AG09319 (cell line): ENCODE measurements around the gene OR8B8.
A peak's percentile ranks its signal among the peaks of the same experiment; 100 is the strongest.
"Not testable (repeated sequence)": the region's sequence is repeated elsewhere in the genome, so short reads cannot be mapped to it uniquely, and the experiment has no call there.

ENCODE experiments used
- DNase-seq: peaks from one replicate; pipeline ENCODE4 v3.0.0-alpha.2; 2010; ENCODE audit warnings: low read depth; ENCODE audit errors: extremely low read depth
- TF ChIP-seq, protein P1 (sequence below): IDR thresholded peaks from 2 replicates; pipeline ENCODE4 v1.5.1; 2011; ENCODE audit warnings: low read depth, mild to moderate bottlenecking, inconsistent platforms, low read length, moderate library complexity

Gene OR8B8

DNA sequence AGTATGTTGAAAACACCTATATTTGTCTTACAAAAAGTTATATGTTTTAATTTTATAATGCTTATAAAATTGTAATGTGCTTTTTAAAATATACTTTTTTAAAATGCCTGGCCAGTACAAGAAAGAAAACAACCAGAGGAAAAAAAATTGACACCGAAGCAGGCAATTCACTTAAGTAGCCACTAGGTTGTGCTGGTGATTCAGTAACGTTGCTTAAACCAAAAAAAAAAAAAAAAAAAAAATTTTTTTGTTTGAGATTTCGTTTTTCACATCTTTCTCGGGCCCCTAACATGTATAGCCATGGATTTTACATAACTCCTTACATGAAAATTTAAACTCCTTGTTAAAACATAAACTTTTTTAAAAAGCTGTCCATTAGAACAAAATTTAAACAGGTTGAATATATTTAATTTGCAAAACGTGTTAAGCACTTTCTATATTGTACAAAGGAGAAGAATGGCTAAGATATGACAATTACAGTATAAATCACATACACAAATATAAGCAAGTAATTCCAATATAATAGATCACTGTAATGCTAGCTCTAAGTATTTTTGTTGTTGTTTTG lies 30.1 kb downstream of the OR8B8 start:
- peak; percentile 10 for DNase-seq
- TF ChIP-seq, protein P1, sequence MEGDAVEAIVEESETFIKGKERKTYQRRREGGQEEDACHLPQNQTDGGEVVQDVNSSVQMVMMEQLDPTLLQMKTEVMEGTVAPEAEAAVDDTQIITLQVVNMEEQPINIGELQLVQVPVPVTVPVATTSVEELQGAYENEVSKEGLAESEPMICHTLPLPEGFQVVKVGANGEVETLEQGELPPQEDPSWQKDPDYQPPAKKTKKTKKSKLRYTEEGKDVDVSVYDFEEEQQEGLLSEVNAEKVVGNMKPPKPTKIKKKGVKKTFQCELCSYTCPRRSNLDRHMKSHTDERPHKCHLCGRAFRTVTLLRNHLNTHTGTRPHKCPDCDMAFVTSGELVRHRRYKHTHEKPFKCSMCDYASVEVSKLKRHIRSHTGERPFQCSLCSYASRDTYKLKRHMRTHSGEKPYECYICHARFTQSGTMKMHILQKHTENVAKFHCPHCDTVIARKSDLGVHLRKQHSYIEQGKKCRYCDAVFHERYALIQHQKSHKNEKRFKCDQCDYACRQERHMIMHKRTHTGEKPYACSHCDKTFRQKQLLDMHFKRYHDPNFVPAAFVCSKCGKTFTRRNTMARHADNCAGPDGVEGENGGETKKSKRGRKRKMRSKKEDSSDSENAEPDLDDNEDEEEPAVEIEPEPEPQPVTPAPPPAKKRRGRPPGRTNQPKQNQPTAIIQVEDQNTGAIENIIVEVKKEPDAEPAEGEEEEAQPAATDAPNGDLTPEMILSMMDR: peak; percentile 63

DNA sequence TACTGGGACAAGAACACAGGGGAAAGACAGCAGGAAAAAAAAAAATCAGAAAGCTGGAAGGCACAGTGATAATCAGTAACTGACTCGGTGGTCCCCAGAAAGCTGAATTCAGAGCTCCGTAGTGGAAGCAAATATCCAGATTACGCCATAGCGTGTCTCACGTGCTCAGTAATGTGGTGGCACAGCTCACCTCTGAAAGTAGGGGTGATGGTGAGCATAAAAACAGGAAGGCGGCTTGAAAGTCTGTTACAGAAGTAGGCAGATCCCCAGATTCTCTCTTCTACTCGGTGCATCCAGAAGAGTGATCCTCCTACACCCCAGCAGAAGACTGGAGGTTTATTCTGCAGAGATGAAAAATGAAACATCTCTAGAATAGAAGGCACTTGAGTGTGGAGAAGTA lies 35.6 kb downstream of the OR8B8 start:
- DNase-seq: no peak
- TF ChIP-seq, protein P1: no peak

DNA sequence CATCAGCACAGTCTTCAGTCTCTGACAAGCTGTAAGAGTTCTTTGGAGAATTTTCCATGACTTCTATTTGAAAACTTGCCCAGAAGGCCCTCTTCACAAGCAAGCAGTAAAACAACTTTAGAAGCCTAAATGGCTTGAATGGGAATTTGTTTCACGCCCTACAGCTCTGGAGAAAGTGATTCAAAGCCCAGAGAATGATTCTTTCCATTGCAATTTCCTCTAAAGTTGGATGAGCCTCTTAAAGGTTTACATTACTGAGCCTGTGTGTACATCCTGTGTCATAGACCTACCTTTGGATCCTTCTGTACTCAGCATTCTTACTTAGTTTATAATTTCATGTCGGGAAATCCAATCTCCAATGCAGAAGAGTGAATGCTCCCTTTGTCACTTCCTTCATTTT lies 39.9 kb downstream of the OR8B8 start:
- no peak for DNase-seq
- TF ChIP-seq, protein P1: no peak

DNA sequence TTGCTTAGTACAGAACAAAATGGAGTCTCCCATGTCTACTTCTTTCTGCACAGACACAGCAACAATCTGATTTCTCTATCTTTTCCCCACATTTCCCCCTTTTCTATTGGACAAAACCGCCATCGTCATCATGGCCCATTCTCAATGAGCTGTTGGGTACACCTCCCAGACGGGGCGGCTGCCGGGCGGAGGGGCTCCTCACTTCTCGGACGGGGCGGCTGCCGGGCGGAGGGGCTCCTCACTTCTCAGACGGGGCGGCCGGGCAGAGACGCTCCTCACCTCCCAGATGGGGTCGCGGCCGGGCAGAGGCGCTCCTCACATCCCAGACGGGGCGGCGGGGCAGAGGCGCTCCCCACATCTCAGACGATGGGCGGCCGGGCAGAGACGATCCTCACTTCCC lies 42.3 kb downstream of the OR8B8 start:
- not testable (repeated sequence) for DNase-seq

DNA sequence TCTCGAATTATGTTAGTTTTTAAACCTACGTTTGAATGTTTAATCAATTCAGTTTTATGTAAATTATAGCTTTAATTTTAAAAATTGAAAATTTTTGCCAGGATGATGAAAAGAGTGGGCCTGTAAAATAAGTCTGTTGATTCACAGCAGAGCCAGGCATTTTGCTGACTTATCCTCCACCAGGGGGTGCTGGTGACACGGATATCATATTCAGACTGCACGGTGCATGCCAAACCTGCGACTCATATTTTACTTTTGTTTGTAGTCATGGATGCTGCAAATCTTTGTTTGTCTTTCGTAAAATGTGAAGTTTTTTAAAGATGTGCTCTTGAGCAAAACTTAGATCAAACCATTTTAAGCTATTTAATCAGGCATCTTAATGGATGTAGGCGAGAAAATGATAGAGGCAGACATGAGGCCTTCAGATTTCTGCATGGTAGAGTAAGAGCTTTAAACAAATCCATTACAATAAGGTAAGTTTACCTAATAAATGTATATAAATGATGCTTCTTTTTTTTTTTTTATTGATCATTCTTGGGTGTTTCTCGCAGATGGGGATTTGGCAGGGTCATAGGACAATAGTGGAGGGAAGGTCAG lies 43.1 kb downstream of the OR8B8 start:
- DNase-seq: peak; percentile 69
- TF ChIP-seq, protein P1: peak; percentile 85

DNA sequence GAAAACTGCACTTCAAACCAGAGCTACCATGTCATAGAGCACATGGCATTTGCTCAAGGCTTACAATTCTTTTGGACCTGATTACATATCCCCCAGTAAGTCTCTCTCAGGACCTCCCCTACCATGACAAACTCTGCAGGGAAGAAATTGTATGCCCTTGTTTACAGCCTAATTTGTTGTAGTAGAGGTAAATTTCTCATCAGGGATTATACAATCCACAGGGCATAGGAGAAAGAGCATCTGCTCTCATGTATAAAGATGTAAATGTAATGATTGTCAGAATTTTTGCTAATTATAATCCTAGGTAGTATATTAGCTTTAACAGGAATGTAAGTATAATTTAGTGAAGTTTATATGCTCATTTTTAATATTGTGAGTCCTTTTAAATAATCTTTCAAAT lies 46.6 kb downstream of the OR8B8 start, which contains the start of gene OR8B3:
Gene OR8B3 (minus strand): TSS at position 101 of the 400 bp plus-strand sequence. CDS start 1,673 bp downstream, outside the sequence.
- no peak for DNase-seq
- TF ChIP-seq, protein P1: no peak

DNA sequence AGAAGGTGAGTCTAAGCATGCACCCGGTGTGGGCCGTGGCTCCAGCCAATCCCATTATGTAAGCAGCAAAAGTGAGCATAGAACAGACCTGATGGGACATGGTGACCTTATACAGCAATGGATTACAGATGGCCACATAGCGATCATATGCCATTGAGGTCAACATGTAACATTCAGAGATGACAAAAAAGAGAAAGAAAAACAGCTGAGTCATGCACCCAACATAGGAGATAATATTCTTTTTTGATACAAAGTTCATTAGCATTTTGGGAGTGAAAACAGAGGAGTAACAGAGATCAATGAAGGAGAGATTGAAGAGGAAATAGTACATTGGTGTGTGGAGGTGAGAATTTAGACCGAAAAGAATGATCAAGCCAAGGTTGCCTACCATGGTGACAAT lies 48.6 kb downstream of the OR8B8 start:
- DNase-seq: not testable (repeated sequence)

DNA sequence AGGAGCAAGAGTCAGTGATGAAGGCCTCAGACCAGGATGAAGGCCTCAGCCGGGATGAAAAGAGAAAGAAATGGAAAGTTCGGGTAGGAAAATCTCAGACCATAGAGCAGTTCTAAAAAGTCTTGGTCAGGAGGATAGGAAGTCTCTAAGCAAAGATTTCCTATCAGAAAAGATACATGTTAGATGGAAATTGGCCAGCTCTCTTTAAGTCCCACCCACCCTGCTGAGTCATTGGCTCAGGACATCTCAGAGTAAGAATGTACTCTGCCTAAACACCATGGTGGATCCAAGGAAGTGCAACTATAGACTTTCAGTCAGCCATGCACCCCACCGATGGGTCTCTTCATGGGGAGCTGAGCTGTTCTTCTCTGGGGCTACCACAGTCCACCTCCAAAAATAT lies 51.1 kb downstream of the OR8B8 start:
- TF ChIP-seq, protein P1: no peak
- no peak for DNase-seq
